HG03378 (cell line): Measurements from ENCODE around the gene BMF.

ENCODE experiments used
- ATAC-seq: cut with Tn5 transposase; IDR thresholded peaks from one replicate; pipeline ENCODE4 v1.9.1; 2021; ENCODE audit warnings: mild to moderate bottlenecking, moderate library complexity; ENCODE audit not compliant: unreplicated experiment

BMF gene

DNA sequence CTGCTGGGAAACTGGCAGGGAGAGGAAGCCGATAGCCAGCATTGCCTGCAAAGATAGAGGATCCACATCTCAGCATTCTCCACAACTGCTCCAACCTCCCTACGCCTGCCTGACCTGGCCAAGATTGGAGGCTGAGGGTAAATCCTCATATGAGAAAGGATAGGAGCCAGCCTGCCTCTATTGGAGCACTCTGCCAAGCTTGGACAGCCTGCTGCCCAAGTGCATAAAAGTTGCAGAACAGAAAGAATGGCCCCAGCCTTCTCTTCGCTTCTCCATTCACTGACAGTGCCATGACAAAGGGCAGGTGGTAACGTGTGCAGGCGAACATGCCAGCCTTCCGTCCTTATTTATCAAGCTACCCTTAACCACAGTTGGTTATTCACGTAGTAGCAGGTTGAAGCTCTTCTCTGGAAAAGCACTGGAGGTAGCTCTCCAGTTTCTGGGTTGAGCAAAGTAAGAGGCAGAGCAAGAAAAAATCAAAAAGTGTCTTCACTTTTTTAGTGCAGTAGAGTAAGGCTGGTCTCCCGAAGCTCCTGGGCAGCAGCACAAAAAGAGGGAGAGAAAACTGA is 4.3 kb downstream of the BMF start:
- ATAC-seq: no peak

DNA sequence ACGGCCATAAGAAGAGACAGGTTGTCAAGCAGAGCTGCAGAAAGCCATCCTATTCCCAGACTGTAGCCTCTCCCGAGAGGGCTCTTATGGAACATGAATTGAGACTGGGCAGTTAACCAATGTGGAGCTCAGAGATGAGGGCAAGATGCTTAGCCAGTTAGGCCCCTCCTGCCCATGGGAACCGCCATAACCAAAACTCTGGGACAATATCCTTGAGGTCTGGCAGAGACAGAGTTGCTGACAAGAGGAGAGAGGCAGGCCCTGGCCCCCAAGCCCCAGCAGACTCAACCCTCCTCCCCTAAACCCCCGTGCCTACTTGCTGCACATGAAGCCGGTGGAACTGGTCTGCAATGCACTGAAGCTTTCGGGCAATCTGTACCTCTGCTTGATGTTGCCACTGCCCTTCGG is 4.8 kb downstream of the BMF start:
- ATAC-seq: no peak

DNA sequence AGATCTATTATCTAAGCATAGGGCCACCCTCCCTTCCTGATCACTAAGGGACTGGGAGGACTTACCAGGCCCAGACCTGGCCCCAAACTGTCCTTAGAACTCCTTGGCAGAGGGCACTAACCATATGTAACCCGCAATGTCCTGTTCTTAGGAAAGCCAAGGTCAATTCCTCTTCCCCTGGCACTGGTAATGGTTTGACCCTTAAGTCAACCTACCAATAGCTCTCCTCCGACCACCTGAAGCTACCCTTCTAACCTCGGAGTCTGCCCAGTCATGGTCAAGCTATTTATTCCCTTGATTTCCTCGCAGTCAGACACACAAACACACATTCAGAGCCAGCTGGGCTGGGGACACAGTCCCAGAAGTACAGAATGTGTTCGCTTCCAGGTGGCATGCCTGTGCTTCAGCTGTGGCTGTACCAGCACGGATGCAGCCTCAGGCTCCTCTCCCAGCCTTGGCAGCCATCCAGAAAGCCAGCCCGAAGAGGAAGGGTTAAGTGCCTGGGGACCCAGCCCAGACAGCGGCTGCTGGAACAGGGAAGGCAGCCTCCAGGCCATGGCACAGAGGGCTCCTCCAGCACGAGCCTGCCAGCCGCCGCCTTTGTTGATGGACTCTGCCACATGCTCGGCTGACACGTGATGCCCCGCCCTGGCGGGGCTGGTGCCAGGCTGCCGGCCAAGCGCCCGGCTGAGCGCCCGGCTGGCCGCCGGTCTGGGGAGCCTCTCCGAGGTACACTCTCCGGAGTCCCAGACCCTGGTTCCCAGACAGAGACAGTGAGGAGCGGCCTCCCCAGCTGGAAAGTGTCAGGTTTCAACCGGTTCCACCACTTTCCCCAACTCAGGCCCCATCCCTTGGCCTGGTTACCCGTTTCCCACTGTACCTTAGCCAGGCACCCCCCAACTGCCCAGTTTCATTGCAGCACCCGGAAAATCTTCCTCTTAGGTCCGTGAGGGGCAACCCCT is 5.5 kb downstream of the BMF start:
- no peak for ATAC-seq

DNA sequence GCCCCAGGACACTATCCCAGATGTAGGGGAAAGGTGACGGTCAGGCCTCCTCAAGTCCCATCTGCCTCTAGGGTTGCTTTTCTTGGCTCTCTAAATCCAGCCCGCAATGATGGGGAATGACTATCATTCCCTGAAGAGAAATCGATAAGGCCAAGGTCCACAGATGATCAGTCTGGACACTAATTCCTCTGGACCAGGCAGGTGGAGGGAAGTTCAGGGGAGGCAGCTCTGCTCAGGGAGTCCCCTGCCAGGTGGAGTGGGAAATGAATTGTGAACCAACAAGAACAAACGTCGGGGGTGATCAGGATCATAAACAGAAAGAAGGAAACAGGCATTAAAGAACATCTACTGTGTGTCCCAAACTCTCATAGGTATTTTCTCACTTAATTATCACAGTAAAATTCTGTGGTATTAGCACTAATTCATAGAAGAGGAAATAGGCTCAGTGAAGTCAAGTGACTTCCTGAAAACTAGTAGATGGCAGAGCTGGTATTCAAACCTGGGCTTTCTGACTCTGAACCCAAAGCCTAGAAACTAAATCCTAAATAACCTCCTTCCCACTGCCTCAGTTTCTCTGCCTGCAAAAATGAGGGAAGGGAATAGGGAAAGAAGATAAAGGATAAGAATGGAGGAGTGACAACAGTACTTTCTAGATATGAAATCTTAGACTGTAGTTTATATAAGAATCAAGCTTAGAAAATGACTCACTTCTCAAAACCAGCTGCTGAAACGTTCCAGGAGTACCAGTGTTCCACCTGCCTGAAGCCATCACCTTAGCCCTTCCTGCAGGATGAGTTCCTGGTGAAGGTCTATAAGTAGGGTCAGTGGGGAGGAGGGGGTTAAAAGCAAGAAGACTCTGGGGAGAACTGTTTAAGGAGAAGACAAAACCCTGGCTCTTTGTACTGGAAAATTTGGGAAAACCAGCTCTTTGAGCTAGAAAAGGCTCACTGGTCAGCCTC is 7.5 kb downstream of the BMF start:
- ATAC-seq: no peak

DNA sequence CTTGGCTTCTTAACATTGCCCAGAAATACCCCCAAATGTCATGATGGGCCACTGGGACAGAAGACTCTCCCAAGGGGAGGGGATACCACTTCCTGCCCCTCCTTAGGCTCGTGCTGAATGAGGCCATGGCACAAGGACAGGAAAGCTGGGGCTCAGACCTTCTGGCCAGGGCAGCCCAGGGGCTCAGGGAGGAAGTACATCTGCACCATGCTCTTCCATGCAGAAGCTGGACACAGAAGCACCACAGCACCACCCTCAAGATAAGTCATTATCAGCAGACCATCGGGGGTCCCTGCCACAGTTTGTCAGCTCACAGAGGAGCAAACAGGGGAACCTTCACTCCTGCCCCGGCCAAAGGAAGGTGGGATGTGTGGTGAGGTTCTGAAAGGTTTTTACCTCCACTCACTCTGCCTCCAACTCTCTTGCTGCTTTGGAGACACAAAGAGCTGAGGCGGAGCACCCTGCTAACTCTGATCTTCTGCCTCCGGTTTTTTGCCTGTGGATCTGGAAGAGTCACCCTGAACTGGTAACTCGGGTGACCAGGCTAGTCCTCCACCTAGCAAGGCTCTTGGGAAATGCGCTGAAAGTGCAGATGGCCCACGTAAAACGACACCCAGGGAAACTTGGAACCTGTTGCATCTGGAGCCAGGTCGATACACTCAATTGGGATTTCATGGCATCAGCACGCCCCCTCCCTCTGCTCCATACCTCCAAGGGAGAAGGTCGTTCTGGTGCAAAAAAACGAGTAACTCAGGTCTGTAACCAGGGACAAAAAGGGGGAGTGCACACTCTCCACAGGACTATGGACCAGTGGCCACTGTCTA is 8.3 kb downstream of the BMF start:
- ATAC-seq: no peak

DNA sequence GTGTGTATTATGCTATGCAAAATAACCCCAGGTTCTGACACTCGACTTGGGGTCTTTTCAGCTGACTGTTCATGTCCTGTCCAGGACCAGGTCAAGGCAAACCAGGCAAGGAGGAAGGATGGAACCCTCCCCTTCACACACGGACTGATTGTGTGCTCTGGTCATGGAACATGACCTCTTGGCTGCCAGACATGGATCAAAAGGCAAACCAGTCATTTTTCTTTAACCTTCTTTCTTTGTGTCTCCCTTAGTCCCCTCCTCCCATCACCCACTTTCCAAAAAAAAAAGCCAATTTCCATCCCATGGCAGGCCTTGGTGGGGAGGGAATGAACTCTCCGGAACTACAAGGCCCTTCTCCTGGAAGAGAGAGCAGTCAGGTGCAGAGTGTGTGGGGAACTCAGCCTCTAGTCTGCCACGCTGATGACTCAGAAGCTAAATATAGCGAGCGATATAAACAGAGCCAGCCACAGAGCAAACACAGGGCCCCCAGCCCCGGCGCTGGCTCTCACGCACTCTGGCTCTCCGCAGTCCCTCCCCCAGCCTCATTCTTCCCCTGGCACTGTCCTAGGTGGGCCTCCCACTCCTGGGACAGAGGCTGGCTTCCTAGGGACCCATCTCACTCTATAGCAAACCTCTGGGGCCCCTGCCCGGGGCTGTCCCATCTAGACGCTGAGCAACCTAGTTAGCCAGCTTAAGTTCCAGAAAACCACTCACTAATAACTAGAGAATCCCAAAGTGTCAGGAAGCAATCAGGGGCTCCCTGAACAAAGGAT is 10.0 kb downstream of the BMF start:
- ATAC-seq: peak; percentile 73

DNA sequence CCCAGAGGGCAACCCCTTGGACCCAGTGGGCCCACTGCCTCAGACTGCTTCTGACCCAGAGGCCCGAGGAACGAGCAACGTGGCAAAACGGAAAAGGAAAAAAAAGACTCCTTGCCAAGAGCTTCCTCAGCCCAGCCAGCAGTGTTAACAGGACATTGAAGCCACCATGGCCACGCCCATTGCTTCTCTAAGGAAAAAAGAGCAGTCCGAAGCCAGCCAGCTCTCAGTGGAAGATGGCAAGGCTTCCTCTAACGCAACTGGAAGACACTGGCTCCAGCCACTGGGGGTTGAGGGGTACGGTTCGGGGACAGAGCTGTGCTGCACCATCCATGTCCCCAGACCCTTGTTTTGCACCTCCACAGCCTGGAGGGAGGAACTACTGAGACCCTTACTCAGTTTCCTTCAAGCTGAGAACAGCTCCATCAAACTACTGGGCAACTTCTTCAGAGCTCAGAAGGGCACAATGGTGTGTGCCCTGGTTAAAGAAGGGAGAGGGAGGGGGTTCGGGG is 10.7 kb downstream of the BMF start:
- ATAC-seq: no peak

DNA sequence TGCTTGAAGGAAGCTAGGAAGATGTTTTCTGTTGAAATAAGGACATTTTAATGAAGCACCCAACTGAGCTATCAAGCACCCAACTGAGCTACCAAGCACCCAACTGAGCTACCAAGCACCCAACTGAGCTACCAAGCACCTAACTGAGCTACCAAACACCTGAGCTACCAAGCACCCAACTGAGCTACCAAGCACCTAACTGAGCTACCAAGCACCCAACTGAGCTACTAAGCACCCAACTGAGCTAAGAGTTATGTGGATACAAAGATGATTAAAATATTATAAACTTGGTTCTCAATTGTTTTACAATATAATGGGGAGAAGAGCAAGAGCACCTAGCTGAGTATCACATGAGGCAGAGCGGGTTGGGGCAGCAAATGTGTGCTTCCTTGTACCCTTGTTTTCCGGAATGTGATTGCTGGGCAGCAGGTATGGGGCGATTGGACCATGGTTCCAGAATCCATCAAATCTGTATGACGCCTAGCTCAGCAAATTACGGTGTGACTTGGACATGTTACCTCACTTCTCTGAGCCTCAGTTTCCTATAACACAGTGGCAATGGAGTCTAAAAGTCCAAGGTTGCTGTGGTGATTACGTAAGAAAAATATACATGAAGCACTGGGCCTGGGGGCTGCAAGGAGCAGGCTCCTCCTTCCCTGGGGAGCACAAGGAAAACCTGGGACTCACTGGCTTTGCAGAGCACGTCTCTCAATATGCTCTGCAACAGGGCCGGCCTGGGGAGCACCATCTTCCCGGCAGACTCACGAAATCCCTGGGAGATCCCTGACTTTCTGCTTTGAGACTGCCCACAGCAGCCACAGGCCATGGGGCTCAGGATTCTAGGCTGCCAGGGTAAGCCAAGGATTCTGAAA is 11.3 kb downstream of the BMF start:
- ATAC-seq: no peak

DNA sequence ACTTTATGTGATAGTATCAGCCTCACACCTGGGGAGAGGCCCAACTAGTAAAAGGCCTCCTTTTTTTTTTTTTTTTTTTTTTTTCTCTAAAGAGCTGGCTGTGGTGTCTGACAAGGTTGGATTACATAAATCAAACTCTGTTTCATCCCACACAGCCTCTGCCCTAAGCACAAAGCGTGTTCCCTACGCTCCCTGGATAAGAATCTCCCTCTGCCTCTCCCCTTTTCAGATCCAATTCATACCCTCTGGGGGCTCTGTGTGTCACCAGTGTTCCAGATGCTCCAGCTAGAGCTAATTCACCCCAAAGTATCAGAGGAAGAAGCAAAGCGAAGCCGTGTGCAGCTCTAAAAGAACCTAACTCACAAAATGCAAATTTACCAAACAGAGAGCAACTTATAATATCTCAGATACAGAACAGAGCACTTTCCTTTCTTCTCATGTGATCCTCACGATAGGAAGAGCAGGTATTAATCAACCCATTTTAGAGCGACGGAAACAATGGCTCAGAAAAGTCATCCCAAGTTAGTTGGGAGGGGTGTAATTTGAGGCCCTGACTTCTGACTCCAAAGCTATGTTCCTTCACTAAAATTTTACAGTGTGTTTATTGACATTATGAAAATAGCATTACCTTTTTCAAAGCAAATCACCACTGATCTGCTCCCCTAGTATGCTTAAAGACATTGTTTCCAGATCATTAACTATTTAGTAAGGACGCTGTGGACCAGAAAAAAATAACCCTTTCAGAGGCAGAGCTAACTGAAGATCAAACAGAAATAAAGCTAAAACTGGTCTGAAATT is 12.4 kb downstream of the BMF start:
- peak; percentile 36 for ATAC-seq

DNA sequence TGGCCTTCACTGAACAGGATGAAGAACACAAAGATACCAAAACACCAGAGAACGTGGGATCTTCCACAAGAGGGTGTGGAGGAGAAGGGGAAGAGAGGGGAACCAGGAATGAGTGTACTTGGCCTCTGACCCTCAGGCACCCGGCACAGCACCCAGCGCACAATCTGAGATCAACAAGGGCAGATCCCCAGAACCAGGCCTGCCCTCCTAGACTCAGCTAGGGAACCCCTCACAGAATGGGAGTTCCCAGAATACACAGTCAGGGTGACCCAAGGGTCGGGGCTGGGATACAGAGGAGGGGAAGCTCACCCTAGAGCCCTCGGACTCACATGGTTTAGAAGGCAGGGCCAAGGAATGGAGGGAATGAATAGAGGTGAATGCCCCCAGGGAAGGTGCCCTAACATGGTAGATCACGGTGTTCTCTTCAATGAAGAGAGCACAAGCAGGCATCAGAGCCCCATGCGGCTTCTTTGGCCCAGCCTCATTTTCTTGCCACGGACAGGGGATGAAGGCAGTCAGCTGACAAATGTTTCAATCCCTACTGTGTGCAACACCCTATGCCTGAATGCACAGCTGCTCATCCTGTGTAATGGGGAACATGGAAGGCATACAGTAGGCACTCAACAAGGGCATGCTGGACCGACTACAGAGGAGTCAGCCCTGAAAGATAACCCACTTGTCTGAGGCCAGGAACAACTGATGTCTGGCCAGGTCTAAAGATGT is 13.1 kb downstream of the BMF start:
- ATAC-seq: no peak

DNA sequence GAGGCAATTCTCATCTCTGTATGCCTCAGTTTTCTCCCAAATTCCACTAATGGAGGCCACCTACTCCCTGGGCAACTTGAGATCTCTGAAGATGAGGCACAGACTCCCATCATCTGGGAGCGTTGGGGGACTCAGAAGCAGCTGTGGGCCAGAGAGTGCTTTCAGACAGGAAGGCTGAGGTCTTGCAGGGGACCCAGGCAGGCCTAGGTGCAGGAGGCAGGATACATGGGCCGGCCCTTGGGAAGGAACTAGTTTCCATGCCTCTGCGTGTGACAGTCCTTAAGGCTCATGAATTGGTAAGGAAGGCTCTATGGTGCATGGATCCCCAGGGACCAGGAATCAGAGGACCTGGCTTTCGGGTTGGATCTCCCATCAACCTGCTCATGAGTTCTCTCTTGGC is 14.5 kb downstream of the BMF start:
- no peak for ATAC-seq

DNA sequence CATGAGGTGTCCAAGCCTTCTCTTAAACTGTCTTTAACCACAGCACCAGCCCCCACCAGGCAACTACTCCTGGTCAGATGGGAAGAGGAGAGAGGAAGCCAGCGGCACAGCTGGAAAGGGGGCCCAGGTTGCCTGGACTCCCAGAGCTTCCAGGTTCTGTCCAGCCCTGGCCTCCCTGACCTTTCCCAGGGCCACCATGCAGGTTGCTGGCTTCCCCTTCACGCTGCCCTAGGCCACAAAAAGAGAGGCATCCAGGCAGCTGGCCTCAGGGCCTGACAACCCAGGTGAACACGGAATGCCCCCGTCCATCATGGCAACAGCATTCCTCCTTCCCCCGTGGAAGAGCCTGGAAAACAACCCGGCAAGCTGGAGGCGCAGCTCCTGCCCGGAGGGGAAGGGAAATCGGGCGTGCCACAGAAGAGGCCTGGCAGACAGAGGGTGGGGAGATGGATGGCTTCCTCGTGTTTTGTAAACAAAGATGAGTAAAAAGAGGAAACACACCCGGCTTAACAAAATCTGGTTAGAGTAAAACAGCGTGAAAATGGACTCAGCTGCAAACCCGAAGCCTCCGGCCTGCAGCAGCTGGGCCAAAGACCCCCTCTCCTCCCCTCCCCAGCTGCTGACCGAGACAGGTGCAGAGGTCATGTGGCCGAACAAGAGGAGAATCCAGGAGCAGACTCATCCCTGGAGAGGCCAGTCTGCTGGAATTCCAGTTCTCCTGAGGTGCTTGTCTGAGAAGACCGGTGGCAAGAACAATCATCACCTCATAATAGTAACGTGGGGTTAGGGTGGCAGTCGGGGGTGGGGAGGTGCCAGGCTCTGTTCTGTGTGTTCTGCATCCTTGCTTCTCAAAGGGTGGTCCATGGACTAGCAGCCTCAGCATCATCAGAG is 15.5 kb downstream of the BMF start:
- ATAC-seq: no peak

DNA sequence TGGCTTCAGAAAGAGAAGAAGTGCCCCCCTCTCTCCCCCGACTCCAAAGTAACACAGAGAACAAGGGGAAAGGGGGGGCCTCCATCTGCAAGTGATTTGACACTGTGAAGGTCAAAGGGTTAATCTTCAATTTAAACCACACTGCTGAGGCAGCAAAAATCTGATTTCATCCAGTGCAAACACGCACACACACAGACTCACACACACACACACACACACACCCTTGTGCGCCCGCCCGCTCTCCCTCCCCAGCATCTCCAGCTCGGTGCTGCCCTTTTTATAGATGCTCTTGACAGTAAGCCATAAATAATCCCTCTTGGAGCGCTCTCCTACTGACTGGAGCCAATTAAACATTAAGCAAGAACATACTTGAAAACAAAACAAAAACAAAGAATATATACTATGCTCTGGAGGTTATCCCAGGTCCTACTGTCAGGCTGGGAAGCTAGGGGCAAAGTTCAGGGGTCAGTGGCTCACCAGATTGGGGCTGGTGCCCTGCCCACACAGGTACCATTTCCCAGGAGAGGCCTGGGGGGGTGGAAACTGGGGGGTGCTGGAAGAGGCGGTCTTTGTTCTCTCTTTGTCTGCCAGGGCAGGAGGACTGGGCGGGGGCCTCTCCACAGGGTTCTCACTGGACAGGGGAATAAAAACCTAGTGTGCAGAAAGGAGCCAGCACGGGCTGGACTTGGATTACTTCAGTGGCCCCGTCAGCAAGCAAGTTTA is 16.3 kb downstream of the BMF start:
- no peak for ATAC-seq

DNA sequence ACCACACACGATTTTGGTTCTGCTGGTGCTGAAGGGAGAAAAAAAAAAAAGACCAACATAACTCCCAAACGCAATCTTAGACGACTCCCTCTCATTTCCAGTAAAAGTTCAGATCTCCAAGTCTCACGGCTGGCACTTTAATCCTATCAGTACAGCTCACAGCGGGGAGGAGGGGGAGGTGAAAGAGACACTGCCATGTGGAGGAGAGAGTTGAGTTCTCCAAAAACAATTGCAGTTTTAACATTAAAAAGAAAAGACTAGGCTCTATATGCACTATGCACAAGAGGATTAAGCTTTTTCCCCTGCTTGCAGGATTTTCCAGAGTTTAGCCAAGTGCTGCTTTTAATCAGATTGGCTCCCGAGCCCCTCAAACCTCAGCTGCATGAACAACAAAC is 16.8 kb downstream of the BMF start:
- ATAC-seq: no peak

DNA sequence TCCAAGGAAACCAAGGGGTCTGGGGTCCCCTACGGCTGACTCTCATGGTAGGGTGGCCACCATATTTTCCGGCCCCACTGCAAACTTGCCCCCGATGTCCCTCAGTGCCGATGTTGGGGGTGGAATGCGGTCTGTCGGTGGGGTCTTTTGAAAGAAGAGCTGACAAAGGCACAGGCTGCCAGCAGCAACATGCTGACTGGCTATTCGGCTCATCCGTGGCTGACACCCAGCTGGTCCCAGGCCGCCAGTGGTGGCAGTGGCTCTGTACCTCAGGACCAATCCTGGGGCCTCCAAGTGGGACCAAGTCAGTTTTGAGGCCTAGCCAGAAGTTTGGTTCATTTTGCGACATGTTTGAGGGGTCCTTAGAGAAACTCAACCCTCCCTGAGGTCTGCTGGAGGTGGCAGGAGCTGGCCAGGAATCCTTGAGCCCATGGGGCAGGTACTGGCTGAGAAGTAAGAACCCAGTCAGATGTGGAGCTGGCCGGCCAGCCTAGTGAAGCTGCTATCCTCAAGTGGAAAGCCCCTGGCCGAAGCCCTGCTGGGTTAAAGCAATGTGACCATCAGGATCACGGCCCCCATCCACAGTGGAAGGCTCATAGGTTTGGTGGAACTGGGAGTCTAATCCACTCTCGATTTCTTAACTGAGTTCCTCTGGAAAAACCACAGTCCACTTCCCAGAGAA is 17.8 kb downstream of the BMF start:
- ATAC-seq: no peak
